T1000 (cell line): ENCODE results near the gene RASSF4.

Experiments
- DNase-seq: peaks from one replicate; lab custom pipeline; 2025; ENCODE audit warnings: mixed read lengths; lab: John Stamatoyannopoulos, UW

The RASSF4 gene

DNA sequence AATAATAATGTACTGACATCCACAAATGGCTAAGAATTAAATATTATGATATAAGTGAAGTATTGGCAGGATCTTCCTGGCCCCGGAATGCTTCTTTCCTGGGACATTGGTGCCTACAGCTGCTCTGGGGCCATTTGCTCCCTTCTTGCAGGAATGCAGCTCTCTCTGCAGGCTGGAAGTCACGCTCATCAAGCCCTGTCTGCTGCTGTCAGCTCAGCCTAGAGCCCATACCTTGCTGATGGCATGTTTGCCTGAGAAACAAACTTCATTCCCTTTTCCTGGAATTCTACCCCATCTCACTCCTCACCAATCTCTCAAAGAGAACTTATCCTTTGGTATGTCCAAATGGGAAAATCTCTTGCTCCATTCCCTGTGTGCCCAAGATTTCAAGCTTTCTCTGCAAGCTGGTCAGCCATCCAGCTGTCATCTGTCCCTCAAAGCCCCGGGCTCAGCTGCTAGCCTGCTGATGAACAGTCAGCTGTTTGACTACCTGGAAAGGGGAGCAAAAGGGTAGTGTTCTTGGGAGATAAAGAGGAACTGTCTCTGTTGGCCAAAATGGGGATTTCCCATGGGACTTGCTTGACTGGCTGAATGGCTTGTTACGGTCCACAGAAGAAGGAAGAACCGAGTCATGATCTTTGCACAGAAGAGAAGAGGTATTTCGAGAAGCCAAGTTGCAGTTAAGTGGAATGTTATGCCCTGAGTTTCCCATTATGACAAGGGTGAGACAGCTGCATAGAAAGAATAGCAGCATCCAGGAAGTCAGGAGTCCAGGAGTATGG is 12.0 kb upstream of the RASSF4 start:
- DNase-seq = no peak

DNA sequence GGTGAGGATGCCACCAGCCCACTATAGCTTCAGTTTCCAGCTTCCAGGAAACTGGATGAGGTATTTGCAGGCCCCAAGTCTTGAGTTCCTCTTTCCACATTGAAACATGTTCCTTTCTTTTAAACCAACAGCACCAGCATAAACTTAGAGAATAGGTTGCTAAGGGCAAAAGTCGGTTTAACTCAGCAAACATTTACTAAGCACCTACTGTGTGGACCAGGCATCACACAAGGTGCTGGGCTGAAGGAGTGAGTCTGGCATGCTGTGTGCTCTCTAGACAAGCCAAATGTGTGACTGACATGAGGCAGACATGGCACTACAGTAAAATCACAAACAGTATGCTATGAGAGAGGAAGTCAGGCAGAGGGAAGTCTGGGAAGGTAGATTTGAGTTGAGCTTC is 11.0 kb upstream of the RASSF4 start:
- no peak for DNase-seq

DNA sequence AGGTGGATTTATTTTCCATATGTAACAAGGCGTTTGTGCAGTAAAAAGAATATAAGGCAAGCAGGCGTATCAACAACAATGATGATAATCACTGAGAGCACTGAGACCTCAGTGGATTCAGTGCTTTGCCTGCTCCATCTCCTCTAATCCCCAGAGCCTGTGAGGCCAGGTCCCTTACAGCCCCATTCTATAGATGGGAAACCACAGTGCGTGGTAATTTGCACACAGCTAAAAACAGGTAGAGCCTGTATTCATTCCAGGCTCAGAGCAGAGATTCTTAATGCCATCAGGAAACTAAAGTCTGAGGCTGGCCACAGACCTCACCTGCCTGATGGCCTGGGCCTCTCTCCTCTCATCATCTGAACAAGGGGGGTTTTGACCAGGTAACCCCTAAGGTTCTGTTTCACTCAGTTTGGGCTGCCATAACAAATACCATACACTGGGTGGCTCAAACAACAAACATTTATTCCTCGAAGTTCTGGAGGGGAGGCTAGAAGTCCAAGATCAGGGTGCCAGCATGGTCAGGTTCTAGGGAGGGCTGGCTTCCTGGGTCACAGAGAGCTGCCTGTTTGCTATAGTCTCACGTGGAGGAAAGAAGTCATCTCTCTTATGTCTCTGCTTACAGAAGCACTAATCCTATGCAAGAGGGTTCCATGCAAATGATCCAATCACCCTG is 10.3 kb upstream of the RASSF4 start:
- DNase-seq = no peak

DNA sequence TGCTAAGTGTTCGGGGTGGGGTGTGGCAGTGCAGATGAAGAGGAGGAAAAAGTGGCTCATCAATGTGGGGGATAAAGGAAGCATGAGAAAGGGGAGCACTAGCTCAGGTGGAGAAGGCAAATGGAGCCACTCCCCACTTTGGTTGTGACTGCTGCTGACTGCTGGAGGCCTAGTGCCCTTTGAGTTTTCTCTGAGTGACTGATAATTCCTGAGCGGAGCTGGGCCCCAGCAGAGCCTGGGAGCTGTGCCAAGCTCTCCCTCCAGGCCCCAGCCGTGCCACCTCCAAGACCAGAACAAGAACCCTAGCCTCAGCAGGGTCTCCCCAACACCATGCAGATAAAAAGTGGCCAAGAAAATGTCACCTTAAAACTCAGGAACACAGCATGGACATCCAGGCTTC is 9.7 kb upstream of the RASSF4 start:
- DNase-seq = no peak

DNA sequence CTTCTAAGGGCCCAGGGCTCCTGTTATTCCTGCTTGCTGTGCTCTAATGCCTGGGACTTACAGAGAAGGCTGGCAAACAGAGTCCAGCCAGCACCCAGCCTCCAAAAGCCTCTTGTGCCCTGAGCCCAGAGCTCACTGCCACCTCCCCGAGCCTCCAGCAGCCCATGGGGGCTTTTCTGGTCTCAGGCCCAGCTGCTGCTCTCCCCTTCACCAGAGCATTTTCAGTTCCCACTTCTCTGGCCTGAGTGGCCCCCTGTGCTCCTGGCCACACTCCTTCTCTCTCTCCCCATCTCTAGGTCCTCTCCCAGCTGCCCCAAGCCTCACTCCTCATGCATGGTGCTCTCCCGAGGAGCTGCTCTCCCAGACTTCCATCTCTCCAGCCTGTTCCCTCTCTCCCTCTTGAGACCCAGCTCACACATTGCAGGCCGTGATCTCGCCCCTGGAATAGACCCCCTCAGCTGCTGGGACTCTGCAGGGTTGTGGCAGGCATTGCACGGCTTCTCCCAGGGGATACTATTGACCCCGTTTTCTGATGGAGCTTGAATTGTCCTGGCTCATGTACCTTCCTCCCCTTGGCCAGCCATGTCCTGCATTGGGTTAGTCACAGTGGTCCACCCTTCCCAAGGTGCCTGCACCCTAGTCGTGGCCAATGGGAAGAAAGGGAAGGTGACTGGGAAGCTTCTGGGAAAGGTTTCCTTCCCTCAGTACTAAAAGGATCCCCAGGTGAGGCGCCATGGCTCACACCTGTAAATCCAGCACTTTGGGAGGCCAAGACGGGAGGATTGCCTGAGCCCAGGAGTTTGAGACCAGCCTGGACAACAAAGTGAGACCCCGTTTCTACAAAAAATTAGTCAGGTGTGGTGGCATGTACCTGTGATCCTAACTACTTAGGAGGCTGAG is 9.0 kb upstream of the RASSF4 start:
- DNase-seq = no peak

DNA sequence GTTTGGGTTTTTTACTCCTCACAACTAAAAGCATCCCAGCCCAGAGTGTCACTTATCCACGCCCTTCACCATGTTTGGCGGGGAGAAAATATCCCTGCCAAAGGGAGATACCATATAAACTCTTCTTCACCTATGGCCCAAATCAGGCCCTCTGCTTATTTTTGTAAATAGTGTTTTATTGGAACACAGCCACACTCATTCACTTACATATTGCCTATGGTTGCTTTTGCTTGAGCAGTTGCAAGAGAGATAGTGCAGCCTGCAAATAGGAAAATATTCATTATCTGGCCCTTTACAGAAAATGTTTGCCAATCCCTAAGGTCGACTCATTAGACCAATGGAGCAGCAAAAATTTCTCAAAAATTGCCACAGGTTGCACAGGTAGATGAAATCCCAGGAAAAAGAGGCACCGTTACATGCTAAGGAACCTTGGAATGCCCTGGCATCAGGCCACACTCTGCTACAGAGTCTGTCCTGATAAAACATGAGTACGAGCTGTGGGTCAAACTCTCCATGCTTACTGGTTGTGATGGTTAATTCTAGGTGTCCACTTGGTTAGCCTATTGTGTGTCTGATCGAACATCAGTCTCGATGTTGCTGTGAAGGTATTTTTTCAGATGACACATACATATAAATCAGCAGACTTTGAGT is 7.9 kb upstream of the RASSF4 start:
- no peak for DNase-seq

DNA sequence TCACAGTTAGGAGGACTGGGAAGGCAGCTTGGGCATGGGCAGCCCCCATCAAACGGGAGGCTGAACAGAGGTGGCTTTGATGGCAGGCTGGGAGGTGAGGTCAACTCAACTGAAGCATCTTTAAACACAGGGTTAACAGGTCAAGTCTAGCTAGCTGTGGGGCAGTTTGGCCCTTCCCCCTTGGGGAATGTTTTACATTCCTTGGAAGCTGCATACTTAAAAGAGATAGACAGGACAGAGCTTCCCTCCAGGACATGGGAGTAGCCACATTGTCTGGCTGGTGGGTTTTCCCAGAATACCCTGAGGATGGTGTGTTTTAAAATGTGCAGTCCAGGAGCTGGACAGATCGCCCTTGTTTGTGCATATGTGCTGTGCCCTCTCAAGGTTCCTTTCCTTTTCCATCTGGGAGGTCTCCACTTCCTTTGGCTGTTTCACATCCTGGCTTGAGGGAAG is 6.8 kb upstream of the RASSF4 start:
- no peak for DNase-seq

DNA sequence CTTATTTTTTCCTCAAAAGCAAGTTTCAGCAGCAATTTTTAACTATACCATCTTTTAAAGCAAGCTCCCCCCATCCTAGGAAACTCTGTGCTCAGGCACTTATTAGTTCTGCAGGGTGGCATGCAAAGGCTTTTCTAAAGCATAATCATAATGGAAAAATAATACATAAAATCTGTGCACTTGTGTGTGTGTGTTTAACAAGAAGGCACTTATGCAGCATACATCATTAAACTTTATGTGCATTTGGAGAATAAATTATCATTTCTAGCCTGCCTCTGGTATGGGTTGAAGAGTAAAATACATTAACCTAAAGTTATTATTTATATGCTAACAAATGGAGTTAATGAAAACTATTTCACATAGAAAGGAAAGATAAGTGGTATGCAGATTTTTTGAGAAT is 5.6 kb upstream of the RASSF4 start:
- DNase-seq = no peak

DNA sequence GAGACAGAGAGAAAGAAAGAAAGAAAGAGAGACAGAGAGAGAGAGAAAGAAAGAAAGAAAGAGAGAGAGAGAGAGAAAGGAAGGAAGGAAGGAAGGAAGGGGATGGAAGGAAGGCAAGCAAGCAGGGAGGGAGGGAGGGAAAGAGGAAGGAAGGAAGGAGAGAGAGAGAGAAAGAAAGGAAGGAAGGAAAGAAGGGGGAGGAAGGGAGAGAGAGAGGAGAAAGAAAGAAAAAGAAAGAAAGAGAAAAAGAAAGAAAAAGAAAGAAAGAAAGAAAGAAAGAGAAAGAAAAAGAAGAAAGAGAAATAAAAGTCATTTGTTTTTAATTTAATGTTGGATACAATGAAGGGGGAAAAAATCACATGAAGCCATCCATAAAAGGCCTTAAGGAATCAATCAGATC is 4.6 kb upstream of the RASSF4 start:
- no peak for DNase-seq

DNA sequence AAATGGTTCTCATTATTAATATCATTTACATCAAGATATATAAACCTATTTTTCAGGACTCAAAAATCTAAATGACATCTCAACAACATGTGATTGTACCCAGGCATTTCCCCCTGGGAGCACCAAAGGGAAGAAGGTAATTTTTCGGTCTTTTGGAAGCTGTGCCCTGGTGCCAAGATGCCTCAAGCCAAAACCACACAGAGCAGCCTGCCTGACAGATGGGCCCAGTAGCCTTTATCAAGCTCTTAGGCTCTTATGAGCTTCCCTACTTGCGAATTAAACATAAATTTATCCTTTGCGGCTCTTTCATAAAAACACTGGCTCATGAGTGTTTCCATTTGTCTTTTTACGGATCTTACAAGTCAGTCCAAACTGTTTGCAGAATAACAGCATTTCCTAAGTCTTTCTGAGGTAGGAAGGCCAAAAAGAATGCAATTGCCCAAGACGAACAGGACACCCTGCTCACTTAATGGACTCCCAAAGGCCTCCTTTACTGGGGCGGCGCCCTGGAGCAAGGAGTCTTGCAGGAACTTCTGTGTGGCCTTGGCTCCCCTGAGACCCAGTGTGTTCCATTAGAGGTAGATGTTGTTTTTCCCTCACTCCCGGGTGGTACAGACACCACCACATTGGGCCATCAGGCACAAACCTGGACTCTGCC is 4.1 kb upstream of the RASSF4 start:
- no peak for DNase-seq

DNA sequence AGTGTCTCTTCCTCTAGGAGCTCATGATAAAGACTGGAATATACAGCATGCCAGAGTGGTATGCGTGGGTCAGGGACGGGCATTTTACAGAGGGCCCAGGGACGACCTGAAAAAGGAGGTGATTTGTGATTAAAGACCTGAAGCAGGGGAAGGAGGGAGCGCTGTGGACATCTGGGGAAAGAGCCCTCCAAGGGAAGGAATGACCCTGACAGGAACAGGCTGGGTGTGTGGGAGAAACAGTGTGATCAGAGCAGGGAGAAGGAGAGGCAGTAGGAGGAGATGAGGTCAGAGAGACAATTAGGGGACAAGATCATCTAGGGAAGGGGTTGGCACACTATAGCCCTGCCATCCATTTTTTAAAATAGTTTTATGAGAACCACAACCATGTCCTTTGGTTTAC is 3.4 kb upstream of the RASSF4 start:
- DNase-seq = no peak

DNA sequence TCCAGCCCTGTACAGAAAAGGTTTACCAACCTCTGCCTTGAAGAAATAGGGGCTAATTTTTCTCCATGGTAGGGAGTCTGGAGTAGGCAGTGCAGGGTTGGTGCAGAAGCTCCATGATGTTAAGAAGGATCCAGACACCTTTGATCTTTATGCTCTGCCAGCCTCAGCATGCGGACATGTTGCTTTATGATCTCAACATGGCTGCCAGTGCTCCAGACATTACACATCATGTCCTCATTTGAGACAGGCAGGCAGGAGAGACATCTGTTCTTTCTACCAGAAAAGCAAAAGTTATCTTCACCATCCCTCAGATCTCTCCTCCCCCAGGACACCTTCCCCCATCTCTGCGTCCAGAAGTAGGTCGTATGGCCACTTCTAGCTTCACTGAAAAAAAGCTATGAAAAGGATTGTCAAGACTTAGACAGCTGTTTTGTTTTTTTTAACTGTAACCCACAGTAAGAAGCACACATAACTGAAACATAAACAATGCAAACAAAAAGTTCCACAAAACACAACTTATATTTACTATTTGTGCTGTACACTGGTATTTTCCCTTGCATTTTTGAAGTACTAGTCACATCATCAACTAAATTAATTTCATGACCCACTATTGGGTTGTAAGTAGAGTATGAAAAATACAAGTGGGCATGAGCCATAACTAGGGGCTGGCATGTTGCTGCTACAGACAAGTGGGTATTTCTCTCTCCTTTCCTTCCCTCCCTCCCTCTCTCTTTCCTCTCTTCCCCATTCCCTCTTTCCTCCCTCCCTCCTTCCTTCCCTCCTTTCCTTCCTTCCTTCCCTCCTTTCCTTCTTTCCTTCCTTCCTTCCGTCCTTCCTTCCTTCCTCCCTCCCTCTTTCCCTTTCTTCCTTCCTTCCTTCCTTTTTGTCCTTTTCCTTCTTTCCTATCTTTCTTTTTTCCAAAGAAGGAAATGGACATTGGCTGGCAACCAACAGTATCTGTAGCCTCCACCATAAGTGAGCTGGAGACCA is 2.6 kb upstream of the RASSF4 start:
- DNase-seq = no peak

DNA sequence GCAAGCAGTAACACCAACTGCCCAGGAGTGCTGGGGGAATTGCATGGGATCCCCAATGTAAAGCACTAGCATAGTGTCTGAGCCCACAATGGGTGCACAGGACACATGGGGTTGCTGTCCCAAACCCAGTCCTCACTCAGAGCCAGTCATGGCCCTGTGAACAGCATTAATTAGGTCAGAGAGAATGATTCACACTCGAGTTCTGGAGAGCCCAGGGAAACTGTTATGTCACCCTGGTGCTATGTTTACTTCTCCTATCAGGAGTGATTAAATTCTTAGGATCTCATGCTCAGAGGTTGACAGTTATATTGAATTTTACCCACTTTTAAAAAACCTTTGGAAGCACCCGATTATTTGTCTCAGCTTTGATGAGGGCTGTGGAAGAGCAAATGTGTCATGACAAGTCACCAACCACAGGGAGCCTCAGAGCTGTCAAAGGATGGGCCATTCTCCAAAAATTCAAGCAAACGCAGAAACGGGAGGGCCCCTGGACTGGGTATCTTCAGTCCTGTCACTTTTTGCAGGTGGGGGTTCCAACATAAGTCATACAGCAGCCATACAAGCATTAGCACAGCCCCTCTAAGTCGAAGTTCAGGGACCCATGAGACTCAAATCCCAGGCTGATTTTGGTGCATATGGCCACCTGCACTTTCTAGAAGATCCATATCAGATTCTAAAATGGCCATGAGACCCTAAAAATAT is 1.3 kb upstream of the RASSF4 start:
- no peak for DNase-seq

DNA sequence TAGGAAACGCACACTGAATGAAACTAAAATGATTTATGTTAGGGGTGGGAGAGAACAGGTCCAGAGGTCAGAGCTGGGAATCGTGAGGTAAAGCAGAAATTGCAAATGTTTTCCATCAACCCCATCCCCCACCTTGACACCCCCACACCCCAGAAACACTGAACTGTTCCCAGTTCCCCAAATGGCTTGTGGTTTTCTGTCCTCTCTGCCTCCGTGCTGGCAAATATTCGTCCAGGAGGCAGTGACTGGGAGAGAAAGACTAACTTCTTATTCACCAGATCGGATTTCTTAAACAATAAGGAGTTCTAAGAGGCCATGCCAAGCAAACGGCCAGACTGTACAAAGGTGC is 730 bp upstream of the RASSF4 start:
- no peak for DNase-seq

DNA sequence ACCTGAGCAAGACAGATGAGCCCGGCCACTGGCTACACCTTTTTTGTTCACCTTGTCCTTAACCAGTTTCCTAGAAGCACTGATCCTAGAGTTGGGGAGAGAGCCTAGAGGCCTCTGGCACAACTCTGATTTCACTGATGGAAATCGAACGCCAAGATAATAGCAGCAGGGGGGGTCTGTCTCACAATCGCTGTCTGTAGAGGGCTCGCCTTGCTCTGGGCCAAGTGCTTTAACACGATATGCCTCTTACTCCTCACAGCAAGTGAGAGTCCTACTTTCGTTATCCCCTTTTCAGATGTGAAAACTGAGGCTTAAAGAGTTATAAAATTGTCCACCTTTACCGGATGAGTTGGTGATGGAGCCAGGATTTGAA is 472 bp downstream of the RASSF4 start:
- no peak for DNase-seq

DNA sequence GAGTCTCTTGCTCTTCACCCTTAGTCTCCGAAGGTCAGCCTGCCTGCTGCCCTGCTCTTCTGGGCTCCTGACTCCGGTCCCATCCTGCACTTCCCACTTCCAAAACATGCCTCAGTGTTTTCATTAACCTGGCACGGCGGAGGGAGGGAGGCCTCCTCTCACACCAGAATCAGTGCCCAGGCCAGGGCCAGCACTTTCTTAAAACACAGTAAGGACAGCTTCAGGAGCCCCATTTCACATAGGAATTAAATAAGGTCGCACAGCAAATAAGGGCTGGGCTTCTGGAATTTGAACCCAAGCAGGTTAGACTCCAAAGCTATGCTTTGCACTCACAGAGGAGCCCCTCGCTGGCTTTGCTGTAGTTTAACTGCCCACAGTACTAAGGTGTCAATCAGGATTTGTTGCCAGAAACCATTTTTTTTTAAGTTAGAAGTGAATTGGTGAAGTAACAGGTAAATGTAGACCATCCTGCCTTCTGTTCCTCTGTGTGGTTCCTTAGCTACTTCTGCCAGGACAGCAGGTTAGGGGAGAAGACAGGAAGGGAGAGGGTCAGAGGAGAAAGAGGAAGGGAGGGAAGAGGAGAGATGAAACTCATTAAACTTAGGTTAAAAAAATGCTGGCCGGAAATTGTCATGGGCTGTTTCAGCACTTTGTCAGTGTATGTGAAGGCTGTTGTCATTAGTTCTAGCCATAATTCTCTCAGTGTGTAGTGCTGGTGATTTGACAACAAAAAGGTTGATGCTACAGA is 1.1 kb downstream of the RASSF4 start:
- no peak for DNase-seq

DNA sequence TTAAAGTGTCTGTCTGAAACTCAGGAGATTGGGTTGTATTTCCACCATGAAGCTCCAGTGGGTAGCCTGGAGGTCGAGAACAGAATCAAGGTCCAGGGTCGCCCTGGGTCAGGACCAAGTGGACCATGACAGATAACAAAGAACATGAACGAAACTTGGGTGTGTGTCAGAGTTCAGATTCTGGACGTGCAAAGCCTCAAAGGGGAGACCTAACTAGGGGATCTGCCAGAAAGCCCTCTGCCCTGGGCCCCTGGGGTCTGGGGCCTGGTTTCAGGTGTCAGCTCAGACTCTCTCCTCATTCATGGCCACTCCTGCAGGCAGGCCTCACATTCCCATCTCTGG is 1.6 kb downstream of the RASSF4 start:
- no peak for DNase-seq

DNA sequence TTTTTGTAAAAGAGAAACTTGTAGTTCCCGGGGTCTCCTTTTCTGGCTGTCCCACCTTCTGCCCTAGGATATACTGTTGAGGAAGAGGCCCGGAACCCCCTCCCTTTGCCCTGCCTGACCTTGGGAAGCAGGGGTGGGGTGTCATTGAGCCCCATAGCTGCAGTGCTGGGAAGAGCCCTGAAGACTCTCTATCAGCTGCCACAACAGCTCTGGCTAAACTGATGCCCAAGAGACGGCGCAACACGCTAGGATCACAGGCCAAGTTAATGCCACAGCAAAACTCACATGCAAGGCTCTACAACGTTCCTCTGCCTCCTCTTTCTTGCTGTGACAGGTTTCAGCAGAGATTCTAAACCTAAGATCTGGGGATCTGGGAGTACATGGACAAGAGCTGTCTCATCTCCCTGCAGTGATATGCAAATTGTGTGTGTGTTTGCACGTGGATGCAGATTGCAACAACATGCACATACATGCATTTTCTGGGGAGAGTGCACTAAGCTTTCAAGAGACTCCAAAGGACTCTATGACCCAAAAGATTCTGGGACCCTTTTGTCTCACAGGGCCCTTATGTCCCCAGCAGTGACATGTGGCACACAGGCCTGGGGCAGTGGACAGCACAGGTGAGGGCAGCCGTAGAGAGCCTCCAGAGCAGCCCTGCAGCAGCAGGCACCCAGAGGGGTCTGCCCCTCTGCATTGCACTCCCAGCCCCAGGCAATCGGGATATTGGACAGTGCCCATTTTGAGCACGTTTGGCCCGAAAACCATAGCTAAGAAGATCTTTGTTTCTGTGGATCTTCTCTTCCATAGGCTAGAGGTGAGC is 2.5 kb downstream of the RASSF4 start:
- DNase-seq = no peak
